ENCODE measurements around the gene ANKRD24.
A peak's percentile ranks its signal among the peaks of the same experiment; 100 is the strongest.

ANKRD24 gene

GRCh38 chr19:4246767-4247593 is 64.5 kb downstream of the ANKRD24 start, which contains the start of gene YJU2:
TSS of gene YJU2 (plus strand) at chr19:4247080. CDS start at chr19:4247147, 67 bp downstream.
- TF ChIP-seq CTCF (IDR thresholded peaks at IDR 0.05; ENCODE audit: low read depth, low read length, missing control alignments): peak; percentile 54

GRCh38 chr19:4256563-4256962 is 74.1 kb downstream of the ANKRD24 start:
- TF ChIP-seq CTCF (IDR thresholded peaks at IDR 0.05; ENCODE audit: low read depth, low read length, missing control alignments): peak; percentile 37
- no peak overlapping the region for H3K4me3 ChIP-seq (ENCODE audit: low read depth, low read length)
- no peak for DNase-seq (ENCODE audit: low read depth)

More at GRCh38 chr19:4246767-4247593, 64.5 kb downstream of the ANKRD24 start, which contains the start of gene YJU2:
- peak within 1 kb of the TSS; percentile 69 for H3K4me3 ChIP-seq (ENCODE audit: low read depth, low read length)
- DNase-seq (ENCODE audit: low read depth): peak; percentile 98

- TF ChIP-seq CTCF (IDR thresholded peaks at IDR 0.05; ENCODE audit: low read depth, low read length, missing control alignments): no peak
- DNase-seq (ENCODE audit: low read depth): no peak
- H3K4me3 ChIP-seq (ENCODE audit: low read depth, low read length): no peak overlapping the region
Measured at GRCh38 chr19:4257025-4257424, 74.5 kb downstream of the ANKRD24 start.

GRCh38 chr19:4258181-4258580 is 75.7 kb downstream of the ANKRD24 start:
- TF ChIP-seq CTCF (IDR thresholded peaks at IDR 0.05; ENCODE audit: low read depth, low read length, missing control alignments): no peak
- no peak for DNase-seq (ENCODE audit: low read depth)
- H3K4me3 ChIP-seq (ENCODE audit: low read depth, low read length): no peak overlapping the region

GRCh38 chr19:4260613-4261191 is 78.2 kb downstream of the ANKRD24 start:
- no peak for TF ChIP-seq CTCF (IDR thresholded peaks at IDR 0.05; ENCODE audit: low read depth, low read length, missing control alignments)
- H3K4me3 ChIP-seq (ENCODE audit: low read depth, low read length): no peak overlapping the region
- DNase-seq (ENCODE audit: low read depth): no peak

- no peak overlapping the region for H3K4me3 ChIP-seq (ENCODE audit: low read depth, low read length)
- DNase-seq (ENCODE audit: low read depth): no peak
- TF ChIP-seq CTCF (IDR thresholded peaks at IDR 0.05; ENCODE audit: low read depth, low read length, missing control alignments): no peak
Measured at GRCh38 chr19:4264812-4265211, 82.3 kb downstream of the ANKRD24 start.

All from GM12864 (cell line).